Brain microvascular endothelial cell (primary cell): ENCODE measurements around the gene RRP36.

Experiments
- DNase-seq: peaks from one replicate; pipeline ENCODE4 v3.0.0-alpha.2; 2020
- H3K27ac ChIP-seq: fragments of 250-450 bp; sonication (Bioruptor Pico); 2 replicates; pipeline ENCODE4 v1.5.1; 2020; ENCODE audit warnings: mild to moderate bottlenecking, moderate library complexity
- H3K27me3 ChIP-seq: fragments of 250-450 bp; sonication (Bioruptor Pico); replicated peaks from 2 replicates; pipeline ENCODE4 v1.5.1; 2020; ENCODE audit warnings: mild to moderate bottlenecking
- H3K36me3 ChIP-seq: fragments of 250-450 bp; sonication (Bioruptor Pico); replicated peaks from 2 replicates; pipeline ENCODE4 v1.5.1; 2020; ENCODE audit warnings: mild to moderate bottlenecking
- H3K4me3 ChIP-seq: 2 replicates; pipeline ENCODE4 v1.5.1; 2011; ENCODE audit warnings: low read depth, mild to moderate bottlenecking, control low read depth, low read length, moderate library complexity
- CTCF ChIP-seq: IDR thresholded peaks from 2 replicates; pipeline ENCODE4 v1.5.1; 2011; ENCODE audit warnings: low read depth, mild to moderate bottlenecking, moderate library complexity, low read length, control low read depth, inconsistent platforms; ENCODE audit errors: missing control alignments
- in situ Hi-C: cut with HindIII; loops from 2 replicates; pipeline ENCODE4 v1.10.0; 2017; ENCODE audit warnings: low sequenced_read_pairs, low pct_ligation_motif_present

The RRP36 gene

GRCh38 chr6:43059168-43060033, 38.0 kb downstream of the RRP36 start, which contains the start of the genes KLC4 and MRPL2:
Gene KLC4 (plus strand): TSS chr6:43059631. CDS start chr6:43061336, 1,705 bp downstream.
Gene MRPL2 (minus strand): TSS chr6:43059434. CDS start chr6:43059381, 53 bp downstream.
- H3K27me3 ChIP-seq = no peaks in the 10 kb centered on the region
- in situ Hi-C loops = no loop called here
- DNase-seq = peak; percentile 99
- no peak for TF ChIP-seq CTCF
- H3K36me3 ChIP-seq = peaks cover 6% of the 10 kb centered on the region
- H3K4me3 ChIP-seq = peak within 1 kb of the TSS; percentile 82
- peak within 1 kb of the TSS; percentile 90 for H3K27ac ChIP-seq

- Histone ChIP-seq H3K36me3 (peaks cover 6% of the 10 kb centered on the region), H3K4me3 (peak overlapping the region; percentile 82), H3K27ac (peak overlapping the region; percentile 90), H3K27me3 (no peaks in the 10 kb centered on the region)
- TF ChIP-seq CTCF = no peak
- in situ Hi-C loops = no loop called here
- no peak for DNase-seq
Observed at GRCh38 chr6:43060034-43060754, 38.8 kb downstream of the RRP36 start.

- H3K36me3 ChIP-seq = peaks cover 3% of the 10 kb centered on the region
Observed at GRCh38 chr6:43060755-43061633, 39.6 kb downstream of the RRP36 start.

GRCh38 chr6:43061861-43062260, 40.4 kb downstream of the RRP36 start:
- DNase-seq = no peak
- Histone ChIP-seq H3K36me3 (peaks cover 3% of the 10 kb centered on the region), H3K27me3 (no peaks in the 10 kb centered on the region), H3K4me3 (no peak overlapping the region), H3K27ac (no peak overlapping the region)
- in situ Hi-C loops = no loop called here
- TF ChIP-seq CTCF = no peak

More at GRCh38 chr6:43060755-43061633, 39.6 kb downstream of the RRP36 start:
- no peak for TF ChIP-seq CTCF
- Histone ChIP-seq H3K27me3 (no peaks in the 10 kb centered on the region), H3K27ac (no peak overlapping the region), H3K4me3 (no peak overlapping the region)
- DNase-seq = no peak
- in situ Hi-C loops = no loop called here

- Histone ChIP-seq H3K27me3 (no peaks in the 10 kb centered on the region), H3K4me3 (no peak overlapping the region)
- no peak for TF ChIP-seq CTCF
Observed at GRCh38 chr6:43062818-43063217, 41.4 kb downstream of the RRP36 start.

More at GRCh38 chr6:43062818-43063217, 41.4 kb downstream of the RRP36 start:
- no peak for DNase-seq
- Histone ChIP-seq H3K27ac (no peak overlapping the region), H3K36me3 (peaks cover 2% of the 10 kb centered on the region)
- in situ Hi-C loops = no loop called here
